Breast epithelium (tissue), 4 donors: ENCODE measurements around the gene TNFSF9. TPM values are rescaled to one million over a fixed set of nuclear protein-coding genes. Genes with fewer than 3 reads are reported as not detected.

ENCODE experiments used
- DNase-seq, 2 donors: peaks; one replicate each; pipeline ENCODE4 v3.0.0-alpha.2; 2019; ENCODE audit warnings: low spot score in 2 of 2
- H3K27ac ChIP-seq, 2 donors: fragments of 200-600 bp; sonication (generic) in 1 of 2; one replicate each; pipeline ENCODE4 v1.5.1; 2016 to 2019; ENCODE audit warnings: mild to moderate bottlenecking in 1 of 2
- H3K27me3 ChIP-seq, 2 donors: fragments of 200-600 bp; sonication (generic) in 1 of 2; one replicate each; pipeline versions ENCODE4 v1.5.1 to v1.6.0; 2017 to 2019; ENCODE audit warnings: control low read depth in 1 of 2, mild to moderate bottlenecking in 1 of 2
- H3K36me3 ChIP-seq: fragments of 200-600 bp; one replicate; pipeline ENCODE4 v1.5.1; 2019
- H3K4me1 ChIP-seq, 2 donors: fragments of 200-600 bp; sonication (generic); one replicate each; pipeline ENCODE4 v1.5.1; 2016 to 2019; ENCODE audit warnings: control low read depth in 1 of 2
- H3K4me3 ChIP-seq, 3 donors: fragments of 200-600 bp; sonication (generic); 1 replicate in 2 of 3; 2 replicates in 1 of 3; pipeline ENCODE4 v1.5.1; 2016 to 2019; ENCODE audit warnings: mild to moderate bottlenecking in 3 of 3, moderate library complexity in 2 of 3
- H3K9me3 ChIP-seq, 2 donors: fragments of 200-600 bp; sonication (generic) in 1 of 2; one replicate each; pipeline ENCODE4 v1.5.1; 2016 to 2019; ENCODE audit warnings: control low read depth in 1 of 2
- POLR2A ChIP-seq: fragments of 450-650 bp; IDR thresholded peaks from one replicate; pipeline ENCODE4 v1.6.1; 2016; ENCODE audit warnings: antibody characterized with exemption, mild to moderate bottlenecking, moderate library complexity
- POLR2AphosphoS5 ChIP-seq, 3 donors: sonication (generic); formaldehyde crosslinking; IDR thresholded peaks; one replicate each; pipeline ENCODE4 v1.6.1; 2017; ENCODE audit warnings: antibody characterized with exemption in 3 of 3
- intact Hi-C: fragments of 100-400 bp; cut with DNase I; formaldehyde crosslinking; loops from one replicate; pipeline ENCODE4 v1.15.1; 2023; ENCODE audit warnings: low total_unique reads
- total RNA-seq, 3 donors: library from RNA; depleted of rRNA; stranded (reverse); fragments of >200 nt; gene quantifications; one replicate each; pipeline ENCODE4 v1.1.0, GENCODE V29; 2016
- TF ChIP-seq, protein P1 (sequence below), 3 donors: fragments of 450-650 bp; IDR thresholded peaks; one replicate each; pipeline ENCODE4 v1.5.1; 2016 to 2017; ENCODE audit warnings: antibody characterized with exemption in 3 of 3, mild to moderate bottlenecking in 3 of 3, moderate library complexity in 3 of 3

Gene TNFSF9
- total RNA-seq, 3 donors from 2014 or later = 0.33 to 1.6 (median 0.44) TPM

DNA sequence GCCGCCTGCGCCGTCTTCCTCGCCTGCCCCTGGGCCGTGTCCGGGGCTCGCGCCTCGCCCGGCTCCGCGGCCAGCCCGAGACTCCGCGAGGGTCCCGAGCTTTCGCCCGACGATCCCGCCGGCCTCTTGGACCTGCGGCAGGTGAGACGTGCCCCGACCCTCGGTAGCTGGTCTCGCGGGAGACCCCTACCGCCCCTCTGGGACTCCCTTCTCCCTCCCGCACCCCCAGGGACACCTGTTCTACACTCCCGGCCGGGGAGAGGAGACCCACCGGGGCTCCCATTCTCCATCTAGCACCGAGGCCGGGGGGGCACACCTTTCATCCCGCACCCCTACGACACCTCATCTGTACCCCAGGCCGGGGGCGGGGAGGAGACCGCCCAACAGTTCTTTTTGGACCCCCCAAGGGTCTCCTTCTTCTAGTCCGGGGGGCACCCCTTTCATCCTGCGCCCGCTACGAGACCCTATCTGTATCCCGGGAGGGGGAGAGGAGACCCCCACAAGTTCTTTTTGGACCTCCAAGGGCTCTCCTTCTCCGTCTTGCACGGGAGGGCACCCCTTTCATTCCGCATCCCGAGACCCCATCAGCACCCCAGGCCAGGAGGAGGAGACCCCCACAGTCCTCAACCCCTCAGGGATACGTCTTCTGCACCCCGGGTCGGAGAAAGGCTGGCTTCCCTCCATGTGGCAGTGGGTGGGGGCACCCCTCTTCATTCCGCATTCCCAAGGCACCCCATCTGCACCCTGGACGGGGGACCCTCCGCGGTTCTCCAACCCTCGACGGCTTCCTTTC is 533 bp downstream of the TNFSF9 start:
- H3K4me3 ChIP-seq = peak overlapping the region; percentile 54 to 75 (median 55)
- H3K9me3 ChIP-seq = no peaks in the 10 kb centered on the region
- intact Hi-C loops = no loop called here
- H3K27ac ChIP-seq = peak overlapping the region in 1 of 2 donors; percentile 39
- no peak for DNase-seq
- no peaks in the 10 kb centered on the region for H3K36me3 ChIP-seq
- peaks cover 0 to 25% of the 10 kb centered on the region in 2 donors for H3K27me3 ChIP-seq
- H3K4me1 ChIP-seq = no peaks in the 10 kb centered on the region
- TF ChIP-seq POLR2AphosphoS5 (IDR thresholded peaks at IDR 0.05) (no peak), POLR2A (no peak)
- TF ChIP-seq, protein P1, sequence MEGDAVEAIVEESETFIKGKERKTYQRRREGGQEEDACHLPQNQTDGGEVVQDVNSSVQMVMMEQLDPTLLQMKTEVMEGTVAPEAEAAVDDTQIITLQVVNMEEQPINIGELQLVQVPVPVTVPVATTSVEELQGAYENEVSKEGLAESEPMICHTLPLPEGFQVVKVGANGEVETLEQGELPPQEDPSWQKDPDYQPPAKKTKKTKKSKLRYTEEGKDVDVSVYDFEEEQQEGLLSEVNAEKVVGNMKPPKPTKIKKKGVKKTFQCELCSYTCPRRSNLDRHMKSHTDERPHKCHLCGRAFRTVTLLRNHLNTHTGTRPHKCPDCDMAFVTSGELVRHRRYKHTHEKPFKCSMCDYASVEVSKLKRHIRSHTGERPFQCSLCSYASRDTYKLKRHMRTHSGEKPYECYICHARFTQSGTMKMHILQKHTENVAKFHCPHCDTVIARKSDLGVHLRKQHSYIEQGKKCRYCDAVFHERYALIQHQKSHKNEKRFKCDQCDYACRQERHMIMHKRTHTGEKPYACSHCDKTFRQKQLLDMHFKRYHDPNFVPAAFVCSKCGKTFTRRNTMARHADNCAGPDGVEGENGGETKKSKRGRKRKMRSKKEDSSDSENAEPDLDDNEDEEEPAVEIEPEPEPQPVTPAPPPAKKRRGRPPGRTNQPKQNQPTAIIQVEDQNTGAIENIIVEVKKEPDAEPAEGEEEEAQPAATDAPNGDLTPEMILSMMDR (IDR thresholded peaks at IDR 0.05) = no peak

DNA sequence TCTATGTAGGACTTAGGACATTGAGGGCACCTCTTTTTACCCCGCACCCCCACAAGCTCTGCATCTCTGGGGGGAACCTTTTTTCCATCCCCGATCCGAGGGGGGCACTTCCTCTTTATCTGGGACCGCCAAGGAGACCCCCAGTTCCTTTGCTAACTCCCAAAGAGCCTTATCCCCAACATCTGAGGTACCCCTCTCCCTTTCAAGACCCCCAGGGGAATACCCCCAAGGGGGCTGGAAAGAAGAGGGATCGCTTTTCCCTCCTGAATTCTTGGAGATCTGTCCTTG is 1.1 kb downstream of the TNFSF9 start:
- H3K36me3 ChIP-seq = no peaks in the 10 kb centered on the region
- TF ChIP-seq, protein P1 (IDR thresholded peaks at IDR 0.05) = no peak
- TF ChIP-seq POLR2AphosphoS5 (IDR thresholded peaks at IDR 0.05) (no peak), POLR2A (no peak)
- intact Hi-C loops = no loop called here
- no peak for DNase-seq
- no peak overlapping the region for H3K27ac ChIP-seq
- no peaks in the 10 kb centered on the region for H3K4me1 ChIP-seq
- H3K27me3 ChIP-seq = peaks cover 0 to 25% of the 10 kb centered on the region in 2 donors
- no peaks in the 10 kb centered on the region for H3K9me3 ChIP-seq
- peak overlapping the region in 1 of 3 donors; percentile 55 for H3K4me3 ChIP-seq

DNA sequence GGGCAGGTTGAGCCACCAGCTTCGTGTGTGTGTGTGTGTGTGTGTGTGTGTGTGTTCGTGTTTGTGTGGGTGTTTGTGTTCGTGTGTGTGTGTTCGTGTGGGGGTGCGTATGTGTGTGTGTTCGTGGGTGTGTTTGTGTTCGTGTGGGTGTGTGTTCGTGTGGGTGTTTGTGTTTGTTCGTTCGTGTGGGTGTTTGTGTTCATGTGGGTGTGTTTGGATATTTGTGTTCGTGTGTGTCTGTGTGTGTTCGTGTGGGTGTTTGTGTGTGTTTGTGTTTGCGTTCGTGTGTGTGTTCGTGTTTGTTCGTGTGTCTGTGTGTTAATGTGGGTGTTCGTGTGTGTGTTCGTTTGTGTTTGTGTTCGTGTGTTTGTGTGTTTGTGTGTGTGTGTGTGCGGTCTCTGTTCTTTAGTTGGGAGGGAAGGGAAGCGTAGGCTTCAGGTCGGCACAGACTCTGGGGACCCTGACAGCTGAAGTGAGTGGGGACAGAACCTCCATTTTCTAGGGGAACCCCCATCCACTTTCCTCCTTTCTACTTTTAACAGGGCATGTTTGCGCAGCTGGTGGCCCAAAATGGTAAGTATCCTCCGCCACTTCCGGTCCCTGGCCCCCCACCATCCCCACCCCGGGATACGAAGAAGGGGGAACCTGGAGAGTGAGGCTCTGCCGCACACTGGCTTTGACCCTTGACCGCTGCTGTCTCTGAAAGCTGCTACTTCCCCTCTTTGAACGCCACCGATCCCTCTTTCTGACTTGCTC is 1.6 kb downstream of the TNFSF9 start:
- Histone ChIP-seq H3K27me3 (peaks cover 0 to 25% of the 10 kb centered on the region in 2 donors), H3K27ac (no peak overlapping the region), H3K36me3 (no peaks in the 10 kb centered on the region), H3K4me3 (peak overlapping the region in 1 of 3 donors; percentile 55), H3K4me1 (no peaks in the 10 kb centered on the region), H3K9me3 (no peaks in the 10 kb centered on the region)
- TF ChIP-seq POLR2AphosphoS5 (IDR thresholded peaks at IDR 0.05) = no peak
- intact Hi-C loops = no loop called here
- no peak for DNase-seq

DNA sequence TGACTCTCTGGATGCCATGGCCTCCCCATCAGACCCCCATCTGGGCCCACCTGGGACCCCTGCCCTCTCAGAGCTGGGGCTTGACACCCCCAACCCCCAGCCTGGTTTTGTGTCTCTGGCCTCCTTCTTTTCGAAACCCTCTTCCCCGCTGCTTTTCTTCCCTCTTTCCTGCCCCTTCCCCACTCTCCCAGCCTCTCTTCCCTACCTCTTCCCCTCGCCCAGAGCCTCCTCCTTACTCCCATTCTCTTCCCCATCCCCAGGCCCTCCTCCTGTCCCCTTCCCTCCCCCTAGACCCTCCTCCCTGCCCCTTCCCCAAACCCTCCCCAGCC is 2.1 kb downstream of the TNFSF9 start:
- intact Hi-C loops = no loop called here

DNA sequence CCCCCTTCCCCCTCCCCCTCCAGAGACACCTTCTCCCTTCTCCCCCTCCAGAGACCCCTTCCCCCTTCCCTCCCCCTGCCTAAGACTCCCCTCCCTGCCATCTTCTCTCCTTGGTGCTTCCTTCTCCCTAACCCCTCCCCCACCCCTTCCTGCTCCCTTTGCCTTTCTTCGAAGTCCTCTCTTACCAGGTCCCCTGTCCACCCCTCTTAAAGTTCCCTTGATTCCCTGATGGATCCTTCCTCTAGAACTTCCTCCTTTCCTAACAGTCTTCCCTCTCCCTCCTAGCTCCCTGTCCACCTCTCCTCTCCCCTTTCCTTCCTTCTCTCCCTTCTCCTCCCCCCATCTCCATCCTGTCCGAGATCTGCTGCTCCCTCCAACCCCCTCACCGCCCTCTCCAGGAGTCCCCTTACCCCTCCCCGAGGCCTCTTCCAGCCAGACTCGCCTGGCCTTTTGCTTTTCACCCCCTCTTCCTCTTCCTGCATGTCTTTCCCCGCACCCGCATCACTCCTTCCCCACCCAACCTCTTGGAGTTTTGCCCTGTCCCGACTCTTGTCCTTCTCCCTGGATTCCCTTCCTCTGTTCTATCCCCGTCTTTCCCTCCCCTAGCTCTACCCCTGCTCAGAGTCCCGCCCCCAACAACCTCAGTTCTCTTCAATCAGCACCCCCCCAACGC is 3.1 kb downstream of the TNFSF9 start:
- no peaks in the 10 kb centered on the region for H3K9me3 ChIP-seq
- no peak overlapping the region for H3K4me3 ChIP-seq
- DNase-seq = no peak
- no peak overlapping the region for H3K27ac ChIP-seq
- H3K4me1 ChIP-seq = no peaks in the 10 kb centered on the region
- TF ChIP-seq, protein P1 (IDR thresholded peaks at IDR 0.05) = no peak
- TF ChIP-seq POLR2AphosphoS5 (IDR thresholded peaks at IDR 0.05) (no peak), POLR2A (no peak)
- intact Hi-C loops = no loop called here
- no peaks in the 10 kb centered on the region for H3K36me3 ChIP-seq
- H3K27me3 ChIP-seq = peaks cover 0 to 25% of the 10 kb centered on the region in 2 donors

More for the DNA sequence above, 2.1 kb downstream of the TNFSF9 start:
- no peaks in the 10 kb centered on the region for H3K36me3 ChIP-seq
- no peak overlapping the region for H3K4me3 ChIP-seq
- H3K4me1 ChIP-seq = no peaks in the 10 kb centered on the region
- no peaks in the 10 kb centered on the region for H3K9me3 ChIP-seq
- DNase-seq = no peak
- no peak overlapping the region for H3K27ac ChIP-seq
- TF ChIP-seq, protein P1 (IDR thresholded peaks at IDR 0.05) = no peak
- TF ChIP-seq POLR2A = no peak
- no peak for TF ChIP-seq POLR2AphosphoS5 (IDR thresholded peaks at IDR 0.05)
- peaks cover 0 to 25% of the 10 kb centered on the region in 2 donors for H3K27me3 ChIP-seq
